Measurements from ENCODE around the gene BCAS3.

GRCh38 chr17:61406971-61407911 lies 729.6 kb downstream of the BCAS3 start:
- TF ChIP-seq, protein P1, sequence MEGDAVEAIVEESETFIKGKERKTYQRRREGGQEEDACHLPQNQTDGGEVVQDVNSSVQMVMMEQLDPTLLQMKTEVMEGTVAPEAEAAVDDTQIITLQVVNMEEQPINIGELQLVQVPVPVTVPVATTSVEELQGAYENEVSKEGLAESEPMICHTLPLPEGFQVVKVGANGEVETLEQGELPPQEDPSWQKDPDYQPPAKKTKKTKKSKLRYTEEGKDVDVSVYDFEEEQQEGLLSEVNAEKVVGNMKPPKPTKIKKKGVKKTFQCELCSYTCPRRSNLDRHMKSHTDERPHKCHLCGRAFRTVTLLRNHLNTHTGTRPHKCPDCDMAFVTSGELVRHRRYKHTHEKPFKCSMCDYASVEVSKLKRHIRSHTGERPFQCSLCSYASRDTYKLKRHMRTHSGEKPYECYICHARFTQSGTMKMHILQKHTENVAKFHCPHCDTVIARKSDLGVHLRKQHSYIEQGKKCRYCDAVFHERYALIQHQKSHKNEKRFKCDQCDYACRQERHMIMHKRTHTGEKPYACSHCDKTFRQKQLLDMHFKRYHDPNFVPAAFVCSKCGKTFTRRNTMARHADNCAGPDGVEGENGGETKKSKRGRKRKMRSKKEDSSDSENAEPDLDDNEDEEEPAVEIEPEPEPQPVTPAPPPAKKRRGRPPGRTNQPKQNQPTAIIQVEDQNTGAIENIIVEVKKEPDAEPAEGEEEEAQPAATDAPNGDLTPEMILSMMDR (IDR thresholded peaks at IDR 0.05), result no peak
- no peak for TF ChIP-seq ZFX (IDR thresholded peaks at IDR 0.05; ENCODE audit: borderline replicate concordance)
